ENCODE results near the gene MORN5.

The MORN5 gene

GRCh38 chr9:122191584-122191983 lies 31.9 kb downstream of the MORN5 start:
- TF ChIP-seq, protein P1, sequence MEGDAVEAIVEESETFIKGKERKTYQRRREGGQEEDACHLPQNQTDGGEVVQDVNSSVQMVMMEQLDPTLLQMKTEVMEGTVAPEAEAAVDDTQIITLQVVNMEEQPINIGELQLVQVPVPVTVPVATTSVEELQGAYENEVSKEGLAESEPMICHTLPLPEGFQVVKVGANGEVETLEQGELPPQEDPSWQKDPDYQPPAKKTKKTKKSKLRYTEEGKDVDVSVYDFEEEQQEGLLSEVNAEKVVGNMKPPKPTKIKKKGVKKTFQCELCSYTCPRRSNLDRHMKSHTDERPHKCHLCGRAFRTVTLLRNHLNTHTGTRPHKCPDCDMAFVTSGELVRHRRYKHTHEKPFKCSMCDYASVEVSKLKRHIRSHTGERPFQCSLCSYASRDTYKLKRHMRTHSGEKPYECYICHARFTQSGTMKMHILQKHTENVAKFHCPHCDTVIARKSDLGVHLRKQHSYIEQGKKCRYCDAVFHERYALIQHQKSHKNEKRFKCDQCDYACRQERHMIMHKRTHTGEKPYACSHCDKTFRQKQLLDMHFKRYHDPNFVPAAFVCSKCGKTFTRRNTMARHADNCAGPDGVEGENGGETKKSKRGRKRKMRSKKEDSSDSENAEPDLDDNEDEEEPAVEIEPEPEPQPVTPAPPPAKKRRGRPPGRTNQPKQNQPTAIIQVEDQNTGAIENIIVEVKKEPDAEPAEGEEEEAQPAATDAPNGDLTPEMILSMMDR (IDR thresholded peaks at IDR 0.05; ENCODE audit: borderline replicate concordance, insufficient read depth, low read depth, low read length), result no peak
- H3K4me3 ChIP-seq (ENCODE audit: low read depth, low read length), result no peak overlapping the region

- H3K4me3 ChIP-seq (ENCODE audit: low read depth, low read length), result no peak overlapping the region
- TF ChIP-seq, protein P1 (IDR thresholded peaks at IDR 0.05; ENCODE audit: borderline replicate concordance, insufficient read depth, low read depth, low read length), result no peak
Measured at GRCh38 chr9:122192261-122192875, 32.7 kb downstream of the MORN5 start.

DNA sequence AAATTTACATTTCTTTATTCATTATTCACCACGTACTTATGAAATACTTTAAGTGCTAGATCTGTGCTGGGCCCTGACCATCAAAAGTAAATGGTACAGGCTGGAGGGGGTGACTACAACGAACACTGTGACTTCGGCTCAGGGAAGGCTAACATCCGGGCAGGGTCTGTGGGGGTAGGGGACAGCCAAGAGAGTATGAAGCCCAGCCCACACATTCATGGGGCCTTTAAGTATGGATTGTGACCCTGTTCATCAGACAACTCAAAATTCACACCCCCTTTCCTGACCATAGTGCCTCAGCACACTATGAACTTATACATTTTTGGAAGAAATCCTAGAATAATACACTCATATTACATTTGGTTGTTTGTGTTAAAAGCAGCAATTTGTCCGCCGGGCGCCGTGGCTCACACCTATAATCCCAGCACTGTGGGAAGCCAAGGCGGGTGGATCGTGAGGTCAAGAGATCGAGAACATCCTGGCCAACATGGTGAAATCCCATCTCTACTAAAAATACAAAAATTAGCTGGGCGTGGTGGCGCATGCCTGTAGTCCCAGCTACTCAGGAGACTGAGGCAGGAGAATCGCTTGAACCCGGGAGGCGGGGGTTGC lies 33.3 kb downstream of the MORN5 start:
- H3K4me3 ChIP-seq (ENCODE audit: low read depth, low read length), result no peak overlapping the region
- TF ChIP-seq, protein P1 (IDR thresholded peaks at IDR 0.05; ENCODE audit: borderline replicate concordance, insufficient read depth, low read depth, low read length), result no peak

- TF ChIP-seq, protein P1 (IDR thresholded peaks at IDR 0.05; ENCODE audit: borderline replicate concordance, insufficient read depth, low read depth, low read length), result no peak
- H3K4me3 ChIP-seq (ENCODE audit: low read depth, low read length), result no peak overlapping the region
Measured at GRCh38 chr9:122193651-122194050, 33.9 kb downstream of the MORN5 start.

- TF ChIP-seq, protein P1 (IDR thresholded peaks at IDR 0.05; ENCODE audit: borderline replicate concordance, insufficient read depth, low read depth, low read length), result no peak
- H3K4me3 ChIP-seq (ENCODE audit: low read depth, low read length), result no peak overlapping the region
Measured at GRCh38 chr9:122195875-122196274, 36.2 kb downstream of the MORN5 start.

DNA sequence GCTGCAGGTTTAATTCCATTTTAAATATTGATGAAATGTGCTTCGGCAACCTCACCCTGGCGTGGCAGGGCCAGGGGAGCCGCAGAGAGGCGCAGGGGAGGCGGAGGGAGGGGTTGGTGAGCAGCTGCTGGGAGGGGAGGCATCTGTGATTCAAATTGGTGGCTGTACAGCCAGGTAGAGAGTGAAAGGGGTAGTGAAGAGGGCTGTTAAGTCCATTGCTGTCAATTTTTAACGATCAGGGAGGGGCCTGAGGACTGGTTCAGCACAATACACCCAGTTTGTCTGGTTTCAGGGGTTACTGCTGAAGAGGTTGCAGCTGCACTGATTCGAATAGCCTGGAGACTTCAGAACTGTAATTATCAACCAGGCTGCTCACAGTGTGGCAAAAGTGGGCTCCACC lies 37.7 kb downstream of the MORN5 start:
- H3K4me3 ChIP-seq (ENCODE audit: low read depth, low read length), result no peak overlapping the region
- TF ChIP-seq, protein P1 (IDR thresholded peaks at IDR 0.05; ENCODE audit: borderline replicate concordance, insufficient read depth, low read depth, low read length), result no peak

DNA sequence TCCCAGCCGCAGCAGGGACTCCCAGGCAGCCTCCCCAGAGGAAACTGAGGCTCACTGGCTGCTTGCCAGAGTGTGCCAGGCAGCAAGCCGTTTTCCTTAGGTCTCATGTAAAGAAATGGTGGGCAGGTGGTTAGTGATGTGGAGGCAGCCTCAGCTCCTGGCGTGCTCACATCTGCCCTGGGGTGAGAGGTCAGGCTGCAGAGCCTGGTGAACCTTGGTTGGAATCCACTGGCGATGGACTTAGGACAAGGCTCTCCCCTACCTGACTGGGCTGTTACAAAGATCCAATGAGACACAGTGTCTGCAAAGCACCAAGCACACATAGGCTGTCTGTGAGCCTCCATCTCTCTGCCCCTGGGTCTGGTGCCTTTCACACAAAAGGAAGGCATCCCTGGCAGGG lies 38.2 kb downstream of the MORN5 start:
- H3K4me3 ChIP-seq (ENCODE audit: low read depth, low read length), result no peak overlapping the region
- TF ChIP-seq, protein P1 (IDR thresholded peaks at IDR 0.05; ENCODE audit: borderline replicate concordance, insufficient read depth, low read depth, low read length), result no peak

Data from GM12875 (cell line).